OCI-LY1 (cell line): Measurements from ENCODE around the gene CFAP20DC.

Experiments used
- CTCF ChIP-seq: fragments of 200-600 bp; sonication (generic), shearing (Covaris generic); IDR thresholded peaks from 2 replicates; pipeline ENCODE4 v1.5.1; 2017; ENCODE audit warnings: mild to moderate bottlenecking, antibody characterized with exemption, low read length, moderate library complexity, mixed read lengths
- EZH2 ChIP-seq: fragments of 200-600 bp; sonication (generic), shearing (Covaris generic); IDR thresholded peaks from 2 replicates; pipeline ENCODE4 v1.8.0; 2017; ENCODE audit warnings: borderline replicate concordance, mixed run types, mild to moderate bottlenecking, antibody characterized with exemption, low read length, moderate library complexity, mixed read lengths

GRCh38 chr3:58708116-58708791 lies 341.6 kb downstream of the CFAP20DC start:
- TF ChIP-seq CTCF (no peak), EZH2 (no peak)
